Mucosa of descending colon (tissue), 3 donors: ENCODE results near the gene HNRNPLL. TPM values are rescaled to one million over a fixed set of nuclear protein-coding genes. Genes with fewer than 3 reads are reported as not detected.
A peak's percentile ranks its signal among the peaks of the same experiment; 100 is the strongest.

Source experiments
- ATAC-seq: fragments of 200-7000 bp; cut with Tn5 transposase; one replicate; pipeline ENCODE4 v1.9.1; 2020; ENCODE audit warnings: mild to moderate bottlenecking, moderate library complexity
- DNase-seq, 3 donors: peaks; one replicate each; pipeline ENCODE4 v3.0.0-alpha.2; 2020
- H3K36me3 ChIP-seq: fragments of 200-600 bp; one replicate; pipeline ENCODE4 v1.8.0; 2021; ENCODE audit warnings: low read depth, mild to moderate bottlenecking
- H3K4me1 ChIP-seq: fragments of 200-600 bp; one replicate; pipeline ENCODE4 v1.8.0; 2021; ENCODE audit warnings: low read depth, mild to moderate bottlenecking
- H3K4me3 ChIP-seq: fragments of 200-600 bp; one replicate; pipeline ENCODE4 v1.8.0; 2021; ENCODE audit warnings: mild to moderate bottlenecking
- H3K9me3 ChIP-seq: fragments of 200-600 bp; one replicate; pipeline ENCODE4 v1.8.0; 2021; ENCODE audit warnings: mild to moderate bottlenecking
- CTCF ChIP-seq: fragments of 200-600 bp; IDR thresholded peaks from one replicate; pipeline ENCODE4 v1.8.0; 2022; ENCODE audit warnings: antibody characterized with exemption, mild to moderate bottlenecking
- intact Hi-C, 2 donors: fragments of 100-400 bp; cut with DNase I in 1 of 2; cut with micrococcal nuclease in 1 of 2; formaldehyde crosslinking; loops; one replicate each; pipeline versions ENCODE4 v1.11.0 to v1.11.1; 2022; cut with DNase I, micrococcal nuclease
- total RNA-seq, 3 donors: library from RNA; stranded (reverse); fragmentation: NEBNext Ultra II Directional in 2 of 3; extraction: Animal tissue kit (Norgen Biotek cat#: 25700) in 2 of 3; gene quantifications; one replicate each; pipeline versions ENCODE4 v1.2.1 to v1.2.4, GENCODE V29; 2021 to 2023
- donor health status: DM: no; HTN: no; CAD: no; lungs with moderate emphysema.
- donor health status: DM: no; HTN: no; CAD: no.
- donor health status: DM: no; HTN: yes; CAD: no.

HNRNPLL gene
- total RNA-seq, 3 donors from 2014 or later: 45.5 to 68.2 (median 49.6) TPM

GRCh38 chr2:38621018-38621417, 18.3 kb upstream of the HNRNPLL start:
- TF ChIP-seq CTCF: no peak
- no peak for DNase-seq
- Histone ChIP-seq H3K4me3 (no peak overlapping the region), H3K9me3 (no peaks in the 10 kb centered on the region), H3K4me1 (no peaks in the 10 kb centered on the region), H3K36me3 (no peaks in the 10 kb centered on the region)
- intact Hi-C loops: no loop called here
- ATAC-seq: no peak

GRCh38 chr2:38620282-38620977, 17.7 kb upstream of the HNRNPLL start:
- intact Hi-C loops: no loop called here
- H3K4me1 ChIP-seq: no peaks in the 10 kb centered on the region
- ATAC-seq (peak; percentile 57), DNase-seq (no peak)
- H3K9me3 ChIP-seq: no peaks in the 10 kb centered on the region
- H3K4me3 ChIP-seq: no peak overlapping the region
- TF ChIP-seq CTCF: no peak
- H3K36me3 ChIP-seq: no peaks in the 10 kb centered on the region

- DNase-seq (no peak), ATAC-seq (peak; percentile 41)
- intact Hi-C loops: no loop called here
- TF ChIP-seq CTCF: no peak
- H3K4me1 ChIP-seq: no peaks in the 10 kb centered on the region
- no peaks in the 10 kb centered on the region for H3K9me3 ChIP-seq
- no peak overlapping the region for H3K4me3 ChIP-seq
- no peaks in the 10 kb centered on the region for H3K36me3 ChIP-seq
Observed at GRCh38 chr2:38619458-38620164, 16.9 kb upstream of the HNRNPLL start.

GRCh38 chr2:38617301-38617700, 14.6 kb upstream of the HNRNPLL start:
- DNase-seq (no peak), ATAC-seq (no peak)
- no peaks in the 10 kb centered on the region for H3K36me3 ChIP-seq
- no peaks in the 10 kb centered on the region for H3K4me1 ChIP-seq
- TF ChIP-seq CTCF: no peak
- no peak overlapping the region for H3K4me3 ChIP-seq
- intact Hi-C loops: no loop called here
- no peaks in the 10 kb centered on the region for H3K9me3 ChIP-seq

GRCh38 chr2:38615237-38615636, 12.5 kb upstream of the HNRNPLL start:
- ATAC-seq (no peak), DNase-seq (no peak)
- Histone ChIP-seq H3K36me3 (no peaks in the 10 kb centered on the region), H3K9me3 (no peaks in the 10 kb centered on the region), H3K4me1 (no peaks in the 10 kb centered on the region), H3K4me3 (no peak overlapping the region)
- intact Hi-C loops: no loop called here
- no peak for TF ChIP-seq CTCF
